ENCODE results near the gene ICAM1.

The ICAM1 gene

GRCh38 chr19:10295305-10295846 is 24.5 kb downstream of the ICAM1 start:
- DNase-seq, result no peak

DNA sequence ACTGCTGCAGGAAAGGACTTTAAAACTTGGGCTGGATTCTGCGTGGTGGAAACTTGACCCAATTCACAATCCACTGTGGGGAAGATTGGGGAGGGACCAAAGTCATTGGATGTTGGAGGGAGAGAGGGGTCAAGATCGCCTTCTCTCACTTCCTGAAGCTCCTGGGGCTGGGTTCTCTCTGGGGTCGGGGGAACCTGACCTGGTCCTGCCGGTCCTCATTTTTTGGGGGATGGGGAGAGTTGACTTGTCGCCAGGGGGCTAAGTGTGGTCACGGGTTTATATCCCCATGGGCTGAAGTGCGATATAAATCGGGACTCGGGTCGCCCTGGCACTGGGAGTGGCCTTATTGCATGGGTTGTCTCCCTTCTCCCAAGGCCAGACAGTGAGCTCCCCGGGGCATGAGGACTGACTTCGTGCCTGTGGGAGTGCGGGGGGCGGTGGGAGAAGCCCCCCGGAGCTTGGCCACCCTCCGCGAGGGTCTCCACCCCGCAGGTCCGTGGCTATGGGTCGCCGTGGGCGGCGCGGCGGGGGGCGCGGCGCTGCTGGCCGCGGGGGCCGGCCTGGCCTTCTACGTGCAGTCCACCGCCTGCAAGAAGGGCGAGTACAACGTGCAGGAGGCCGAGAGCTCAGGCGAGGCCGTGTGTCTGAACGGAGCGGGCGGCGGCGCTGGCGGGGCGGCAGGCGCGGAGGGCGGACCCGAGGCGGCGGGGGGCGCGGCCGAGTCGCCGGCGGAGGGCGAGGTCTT is 25.1 kb downstream of the ICAM1 start:
- no peak for DNase-seq

- DNase-seq, result no peak
These were observed 28.9 kb downstream of the ICAM1 start for GRCh38 chr19:10299545-10300458.

DNA sequence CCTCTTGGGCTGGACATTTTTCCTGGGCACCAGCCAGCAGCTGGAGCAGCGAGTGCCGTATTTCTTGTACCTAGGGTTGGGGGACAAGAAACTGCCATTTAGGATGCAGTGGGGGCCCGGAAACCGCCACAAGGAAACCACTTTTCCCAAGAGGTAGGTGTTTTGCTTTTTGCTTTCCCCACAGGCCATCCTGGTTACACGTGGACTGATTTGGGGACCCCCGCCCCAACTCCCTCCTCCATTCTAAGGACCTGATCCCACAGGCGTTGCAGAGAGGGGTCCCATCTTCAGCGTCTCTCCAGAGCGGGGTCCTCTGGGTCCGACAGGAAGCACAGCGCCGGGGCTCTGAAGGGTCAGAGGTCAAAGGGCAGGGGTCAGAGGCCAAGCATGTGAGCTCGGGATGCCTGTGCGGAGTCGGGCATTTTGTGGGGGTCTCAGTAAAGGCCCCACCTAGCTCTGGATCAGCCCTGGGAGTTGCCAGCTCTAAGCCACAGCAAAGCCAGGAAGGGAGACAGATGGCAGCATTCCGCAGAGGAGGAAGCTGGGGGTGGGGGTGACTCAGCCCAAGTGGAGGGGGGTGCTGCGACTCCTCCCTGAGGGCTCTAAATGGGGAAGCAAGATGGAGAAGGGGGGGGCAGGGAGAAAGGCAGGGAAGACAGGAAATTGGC is 34.4 kb downstream of the ICAM1 start:
- no peak for DNase-seq

GRCh38 chr19:10306327-10306726 is 35.4 kb downstream of the ICAM1 start:
- DNase-seq, result no peak

- DNase-seq, result no peak
These were observed 38.5 kb downstream of the ICAM1 start, which contains the start of gene ZGLP1 for GRCh38 chr19:10309423-10309822. ZGLP1 (minus strand) TSS chr19:10309815.

DNA sequence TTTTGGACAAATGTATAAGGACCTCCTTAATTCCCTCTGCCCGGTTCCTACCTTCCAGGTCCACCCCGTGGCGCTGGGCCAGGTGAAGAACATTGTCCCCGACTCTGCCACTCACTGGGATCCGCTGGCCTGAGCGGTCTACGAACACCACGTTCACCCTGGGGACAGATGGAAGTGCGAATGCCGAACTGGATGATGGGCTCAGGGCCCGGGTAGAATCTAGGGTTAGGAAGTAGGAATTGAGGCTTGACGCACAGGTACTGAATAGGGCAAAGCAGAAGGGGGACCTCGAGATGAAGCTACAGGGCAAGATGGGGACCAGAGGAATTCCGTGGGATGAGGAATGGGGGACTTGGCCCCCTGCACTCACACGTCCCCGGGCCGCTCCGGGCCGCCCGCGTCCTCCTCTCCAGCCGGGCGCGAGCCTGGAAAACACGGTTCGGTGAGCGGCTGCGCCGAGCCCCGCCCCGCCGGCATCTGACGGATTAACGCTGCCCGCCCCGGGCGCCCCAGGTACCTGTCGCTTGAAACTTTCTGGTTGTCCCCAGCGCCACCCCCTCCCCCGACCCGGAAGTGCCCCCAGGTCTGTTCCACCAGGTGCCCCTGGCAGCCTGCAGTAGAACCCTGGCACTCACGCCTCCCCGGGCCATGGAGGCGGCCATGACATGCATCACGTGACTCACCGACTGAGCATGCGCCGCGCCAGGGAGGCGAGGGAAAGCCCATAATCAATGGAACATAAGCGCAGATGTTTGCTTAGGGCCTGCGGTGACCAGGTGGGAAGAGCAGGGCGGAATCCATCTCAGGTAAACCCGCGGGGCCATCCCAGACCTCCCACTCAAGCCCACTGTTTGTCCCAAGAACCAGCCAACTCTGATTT is 44.7 kb downstream of the ICAM1 start, which contains the start of gene FDX2:
Gene FDX2 (minus strand): TSS at position 681 of the 880 bp plus-strand sequence. CDS start 19 bp downstream, at position 662.
- peak; percentile 75 for DNase-seq

- no peak for DNase-seq
These were observed 45.5 kb downstream of the ICAM1 start for GRCh38 chr19:10316229-10317044.

- no peak for DNase-seq
These were observed 46.3 kb downstream of the ICAM1 start for GRCh38 chr19:10317045-10317856.

DNA sequence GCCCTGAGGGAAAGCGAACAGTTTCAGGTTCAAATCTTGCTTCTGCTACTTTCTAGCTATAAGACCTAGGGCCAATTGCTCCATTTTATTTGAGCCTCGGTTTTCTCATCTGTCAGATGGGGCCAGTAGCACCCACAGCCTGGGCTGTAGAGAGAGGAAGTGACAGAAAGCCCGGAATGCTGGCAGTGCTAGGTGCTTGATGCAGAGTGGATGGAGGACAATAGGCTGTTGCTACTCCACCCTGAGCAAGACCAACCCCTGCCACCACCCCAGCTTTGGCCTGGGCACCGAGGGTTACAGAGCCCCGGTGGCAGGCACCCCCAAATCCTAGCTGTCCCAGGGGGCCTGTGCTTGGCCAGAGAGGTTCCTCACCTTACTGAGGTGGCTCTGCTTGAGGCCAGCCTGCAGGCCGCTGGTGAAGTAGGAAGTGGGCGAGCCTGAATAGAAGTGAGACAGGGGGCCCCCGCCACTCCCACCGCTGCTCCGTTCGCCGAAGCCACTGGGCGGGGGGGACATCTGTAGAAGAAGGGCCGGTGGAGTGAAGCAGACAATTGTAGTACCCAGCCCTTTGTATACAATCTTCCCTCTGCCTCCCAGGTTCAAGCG is 47.0 kb downstream of the ICAM1 start:
- no peak for DNase-seq

DNA sequence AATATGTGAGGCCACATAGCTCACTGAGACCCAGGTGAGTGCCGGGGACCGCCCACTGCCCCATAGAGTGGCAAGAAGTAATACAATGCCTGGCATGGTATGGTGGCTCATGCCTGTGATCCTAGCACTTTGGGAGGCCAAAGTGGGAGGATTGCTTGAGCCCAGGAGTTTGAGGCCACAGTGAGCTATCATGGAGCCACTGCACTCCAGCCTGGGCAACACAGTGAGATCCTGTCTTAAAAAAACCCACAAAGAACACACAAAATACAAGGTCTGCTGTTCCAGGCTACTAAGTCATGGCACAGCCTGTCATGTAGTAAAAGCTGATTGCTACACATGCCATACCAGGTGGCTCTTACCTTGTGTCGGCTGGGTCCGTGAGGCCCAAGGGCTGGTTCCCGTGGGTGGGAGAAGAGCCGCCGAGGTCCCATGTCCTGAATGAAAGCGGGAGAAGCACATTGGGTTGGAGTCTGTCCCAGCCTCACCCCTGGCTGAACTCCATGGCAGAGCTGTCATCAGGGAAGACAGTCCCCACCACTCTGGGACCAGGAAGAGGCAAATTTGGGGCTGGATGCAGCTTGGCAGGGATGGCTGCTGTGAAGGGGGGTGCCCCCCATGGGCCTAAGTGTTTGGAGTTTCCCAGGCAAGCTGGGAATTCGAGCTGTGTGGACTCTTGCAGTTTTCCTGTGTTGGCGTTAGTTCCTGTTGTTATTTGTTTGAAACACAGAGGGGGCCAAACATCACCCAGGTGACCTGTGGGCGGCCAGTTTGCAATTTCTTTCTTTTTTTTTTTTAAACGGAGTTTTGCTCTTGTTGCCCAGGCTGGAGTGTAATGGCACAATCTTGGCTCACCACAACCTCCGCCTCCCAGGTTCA is 48.1 kb downstream of the ICAM1 start:
- no peak for DNase-seq

- no peak for DNase-seq
These were observed 49.9 kb downstream of the ICAM1 start for GRCh38 chr19:10320602-10321416.

DNA sequence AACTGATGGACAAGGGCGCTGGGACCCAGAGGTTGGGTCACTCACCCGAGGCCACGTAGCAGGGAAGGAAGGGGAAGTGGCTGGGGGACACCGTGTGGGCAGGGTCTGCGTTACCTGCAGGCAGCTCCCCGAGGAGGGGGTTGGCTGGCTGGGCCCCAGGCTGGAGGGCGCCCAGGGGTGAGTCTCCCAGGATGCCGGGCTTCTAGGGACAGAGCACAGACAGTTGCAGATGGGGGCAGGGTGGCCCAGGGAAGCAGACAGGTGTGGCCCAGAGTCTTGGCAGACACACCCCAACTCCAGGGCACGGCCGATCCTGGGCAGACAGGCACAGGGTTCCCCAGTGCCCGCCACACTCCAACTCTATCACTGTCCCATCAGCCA is 50.5 kb downstream of the ICAM1 start:
- no peak for DNase-seq

DNA sequence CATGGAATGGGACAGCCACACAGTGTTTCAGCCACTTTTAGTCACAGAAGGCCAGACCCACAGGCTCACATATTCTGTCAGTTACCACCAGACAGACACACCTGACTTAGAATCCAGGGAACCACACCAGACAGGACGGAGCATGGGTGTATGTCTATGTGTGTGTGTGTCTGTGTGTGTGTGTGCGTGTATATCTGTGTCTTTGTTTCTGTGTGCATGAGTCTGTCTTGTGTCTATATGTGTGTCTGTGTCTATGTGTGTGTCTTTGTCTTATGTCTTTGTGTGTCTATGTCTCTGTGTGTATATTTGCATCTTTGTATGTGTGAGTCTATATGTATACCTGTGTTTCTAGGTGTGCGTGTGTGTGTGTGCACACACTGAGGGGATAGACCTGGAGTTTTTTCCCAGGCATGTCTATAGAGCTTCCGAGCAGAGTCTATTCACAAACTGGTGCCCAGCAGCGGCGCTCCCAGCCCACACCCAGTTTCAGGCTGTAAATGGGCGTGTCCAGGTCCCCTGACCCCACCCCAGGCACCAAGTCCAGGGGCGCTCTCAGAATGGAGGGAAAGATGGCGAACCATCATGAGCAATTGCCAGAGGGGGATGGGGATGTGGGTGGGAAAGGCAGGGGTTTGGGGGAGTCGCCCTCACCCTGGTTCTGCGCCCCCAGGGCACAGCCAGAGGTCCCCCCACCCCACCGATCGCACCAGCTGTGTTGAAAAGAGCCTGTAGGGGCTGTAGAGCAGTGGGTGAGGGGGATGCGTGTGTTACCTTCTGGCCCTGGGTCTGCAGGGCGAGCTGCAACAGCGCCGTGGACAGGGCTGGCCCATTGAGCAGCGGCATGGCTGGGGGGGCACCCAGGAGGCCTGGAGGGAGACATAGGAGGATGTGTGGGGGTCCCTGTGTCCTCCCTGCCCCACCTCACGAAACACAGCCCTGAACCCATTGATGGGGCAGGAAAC is 51.2 kb downstream of the ICAM1 start:
- DNase-seq, result no peak

GRCh38 chr19:10325732-10326131 is 54.8 kb downstream of the ICAM1 start:
- no peak for DNase-seq

DNA sequence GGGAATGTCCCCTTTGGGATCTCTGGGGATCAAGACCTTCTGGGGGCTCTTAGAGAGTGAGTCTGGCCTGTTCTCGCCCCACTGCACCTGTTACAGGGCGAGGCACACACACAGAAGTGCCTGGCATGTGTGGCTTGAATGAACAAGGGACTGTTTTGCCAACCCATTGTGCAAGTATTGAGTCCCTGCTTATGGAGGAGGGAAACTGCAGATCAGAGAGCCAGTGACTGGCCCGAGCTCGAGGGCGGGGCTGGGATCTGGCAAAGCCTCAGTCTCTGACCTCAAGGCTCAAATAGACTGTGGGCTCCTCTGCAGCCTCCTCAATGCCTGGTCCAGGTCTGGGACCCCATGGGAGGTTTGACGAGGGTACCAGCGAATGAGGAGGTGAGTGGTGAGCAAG is 56.9 kb downstream of the ICAM1 start:
- DNase-seq, result no peak

Data from NCI-H524 treated with DMSO at 0.1 percent for 48 hours (cell line).